Measurements from ENCODE around the gene LDB2. TPM values are rescaled to one million over a fixed set of nuclear protein-coding genes. Genes with fewer than 3 reads are reported as not detected.

LDB2 gene
- total RNA-seq, 1 donor from 2014 or later: 3.1 TPM

DNA sequence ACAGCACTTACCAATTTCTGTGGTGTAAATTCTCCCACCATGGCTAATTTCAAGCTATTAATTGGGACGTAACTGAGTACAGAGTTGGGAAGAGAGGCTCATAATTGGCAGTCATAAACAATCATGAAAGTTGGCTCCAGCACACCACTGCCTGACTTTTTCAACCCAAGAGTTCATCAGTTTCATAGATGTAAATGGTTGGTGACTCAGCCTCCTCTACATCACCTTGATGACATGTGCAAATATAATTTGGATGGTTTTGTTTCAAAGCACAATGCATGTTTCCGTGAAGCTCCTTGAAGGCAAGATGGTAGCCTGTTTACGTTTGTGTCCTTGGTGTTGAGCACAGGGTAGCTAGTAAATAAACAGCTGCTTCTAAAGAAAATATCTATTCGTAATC is 235.1 kb downstream of the LDB2 start:
- Mint-ChIP-seq H3K4me3 (ENCODE audit: unreplicated experiment) (no peak overlapping the region), H3K36me3 (ENCODE audit: unreplicated experiment) (no peaks in the 10 kb centered on the region), H3K4me1 (ENCODE audit: low read depth, unreplicated experiment) (no peaks in the 10 kb centered on the region), H3K27me3 (ENCODE audit: unreplicated experiment) (no peaks in the 10 kb centered on the region), H3K27ac (ENCODE audit: unreplicated experiment) (no peak overlapping the region), H3K9me3 (ENCODE audit: unreplicated experiment) (no peaks in the 10 kb centered on the region)
- TF ChIP-seq, protein P1, sequence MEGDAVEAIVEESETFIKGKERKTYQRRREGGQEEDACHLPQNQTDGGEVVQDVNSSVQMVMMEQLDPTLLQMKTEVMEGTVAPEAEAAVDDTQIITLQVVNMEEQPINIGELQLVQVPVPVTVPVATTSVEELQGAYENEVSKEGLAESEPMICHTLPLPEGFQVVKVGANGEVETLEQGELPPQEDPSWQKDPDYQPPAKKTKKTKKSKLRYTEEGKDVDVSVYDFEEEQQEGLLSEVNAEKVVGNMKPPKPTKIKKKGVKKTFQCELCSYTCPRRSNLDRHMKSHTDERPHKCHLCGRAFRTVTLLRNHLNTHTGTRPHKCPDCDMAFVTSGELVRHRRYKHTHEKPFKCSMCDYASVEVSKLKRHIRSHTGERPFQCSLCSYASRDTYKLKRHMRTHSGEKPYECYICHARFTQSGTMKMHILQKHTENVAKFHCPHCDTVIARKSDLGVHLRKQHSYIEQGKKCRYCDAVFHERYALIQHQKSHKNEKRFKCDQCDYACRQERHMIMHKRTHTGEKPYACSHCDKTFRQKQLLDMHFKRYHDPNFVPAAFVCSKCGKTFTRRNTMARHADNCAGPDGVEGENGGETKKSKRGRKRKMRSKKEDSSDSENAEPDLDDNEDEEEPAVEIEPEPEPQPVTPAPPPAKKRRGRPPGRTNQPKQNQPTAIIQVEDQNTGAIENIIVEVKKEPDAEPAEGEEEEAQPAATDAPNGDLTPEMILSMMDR (IDR thresholded peaks at IDR 0.05; ENCODE audit: partially characterized antibody, unreplicated experiment): no peak
- DNase-seq: no peak

DNA sequence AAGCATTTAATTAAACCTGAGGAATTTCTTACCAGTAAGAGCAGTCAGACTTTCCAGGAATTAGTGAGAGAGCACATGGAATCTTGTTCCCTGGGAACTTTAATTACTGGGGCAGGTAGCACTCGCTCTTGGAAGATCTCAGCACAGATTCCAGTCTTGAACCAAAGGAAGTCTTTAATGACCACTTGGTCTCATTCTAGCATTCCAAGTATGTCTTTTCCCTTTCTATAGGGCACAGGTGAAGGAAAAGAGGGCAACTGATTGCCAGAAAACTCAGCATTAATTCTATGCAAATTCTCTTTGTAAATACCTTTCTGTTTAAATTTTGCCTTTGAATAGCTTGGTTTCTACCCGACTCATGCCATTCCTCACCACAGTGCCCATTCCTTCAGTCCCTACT is 236.6 kb downstream of the LDB2 start:
- no peak overlapping the region for H3K27ac Mint-ChIP-seq (ENCODE audit: unreplicated experiment)
- TF ChIP-seq, protein P1 (IDR thresholded peaks at IDR 0.05; ENCODE audit: partially characterized antibody, unreplicated experiment): no peak
- H3K27me3 Mint-ChIP-seq (ENCODE audit: unreplicated experiment): no peaks in the 10 kb centered on the region
- DNase-seq: no peak
- H3K4me3 Mint-ChIP-seq (ENCODE audit: unreplicated experiment): no peak overlapping the region
- no peaks in the 10 kb centered on the region for H3K4me1 Mint-ChIP-seq (ENCODE audit: low read depth, unreplicated experiment)
- H3K9me3 Mint-ChIP-seq (ENCODE audit: unreplicated experiment): no peaks in the 10 kb centered on the region
- H3K36me3 Mint-ChIP-seq (ENCODE audit: unreplicated experiment): no peaks in the 10 kb centered on the region

DNA sequence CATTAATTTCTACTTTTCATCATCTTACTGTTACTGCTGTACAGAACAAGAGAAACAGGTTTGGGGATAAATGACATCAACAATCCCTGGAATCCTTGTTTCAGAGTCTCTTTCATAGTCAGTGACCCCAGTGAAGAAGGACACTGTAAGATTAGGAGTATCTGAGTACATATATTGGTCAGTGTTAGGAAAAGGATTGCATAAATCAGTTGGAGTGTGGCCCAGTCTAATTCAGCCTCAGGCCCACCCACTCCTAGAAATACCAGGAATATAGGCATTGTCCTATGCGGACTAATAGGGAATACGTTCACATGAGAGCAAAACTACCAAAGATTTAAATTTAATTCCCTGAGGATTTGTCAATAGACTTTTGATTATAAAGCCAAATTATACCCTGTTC is 237.8 kb downstream of the LDB2 start:
- no peak for DNase-seq
- TF ChIP-seq, protein P1 (IDR thresholded peaks at IDR 0.05; ENCODE audit: partially characterized antibody, unreplicated experiment): no peak
- Mint-ChIP-seq H3K4me3 (ENCODE audit: unreplicated experiment) (no peak overlapping the region), H3K27me3 (ENCODE audit: unreplicated experiment) (no peaks in the 10 kb centered on the region), H3K4me1 (ENCODE audit: low read depth, unreplicated experiment) (no peaks in the 10 kb centered on the region), H3K36me3 (ENCODE audit: unreplicated experiment) (no peaks in the 10 kb centered on the region), H3K27ac (ENCODE audit: unreplicated experiment) (no peak overlapping the region), H3K9me3 (ENCODE audit: unreplicated experiment) (no peaks in the 10 kb centered on the region)

DNA sequence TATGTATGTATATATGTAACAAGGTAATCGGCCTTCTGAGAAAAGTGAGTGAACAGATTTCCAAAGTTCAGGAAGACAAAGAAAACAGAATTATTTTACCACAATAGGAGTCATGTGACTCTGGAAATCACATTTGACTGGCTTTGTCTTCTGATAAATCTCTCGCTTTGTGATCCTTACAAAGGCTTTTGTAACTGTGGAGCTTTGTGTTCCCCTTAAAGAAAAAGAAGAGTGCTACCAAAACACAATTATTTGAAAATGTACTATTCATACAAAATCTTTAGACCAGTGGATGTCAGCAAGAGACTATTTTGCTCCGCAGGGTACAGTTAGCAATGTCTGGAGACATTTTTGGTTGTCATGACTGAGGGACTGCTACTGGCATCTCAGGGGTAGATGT is 238.8 kb downstream of the LDB2 start:
- H3K9me3 Mint-ChIP-seq (ENCODE audit: unreplicated experiment): no peaks in the 10 kb centered on the region
- TF ChIP-seq, protein P1 (IDR thresholded peaks at IDR 0.05; ENCODE audit: partially characterized antibody, unreplicated experiment): no peak
- H3K36me3 Mint-ChIP-seq (ENCODE audit: unreplicated experiment): no peaks in the 10 kb centered on the region
- no peak for DNase-seq
- H3K4me1 Mint-ChIP-seq (ENCODE audit: low read depth, unreplicated experiment): no peaks in the 10 kb centered on the region
- H3K4me3 Mint-ChIP-seq (ENCODE audit: unreplicated experiment): no peak overlapping the region
- H3K27ac Mint-ChIP-seq (ENCODE audit: unreplicated experiment): no peak overlapping the region
- H3K27me3 Mint-ChIP-seq (ENCODE audit: unreplicated experiment): no peaks in the 10 kb centered on the region

DNA sequence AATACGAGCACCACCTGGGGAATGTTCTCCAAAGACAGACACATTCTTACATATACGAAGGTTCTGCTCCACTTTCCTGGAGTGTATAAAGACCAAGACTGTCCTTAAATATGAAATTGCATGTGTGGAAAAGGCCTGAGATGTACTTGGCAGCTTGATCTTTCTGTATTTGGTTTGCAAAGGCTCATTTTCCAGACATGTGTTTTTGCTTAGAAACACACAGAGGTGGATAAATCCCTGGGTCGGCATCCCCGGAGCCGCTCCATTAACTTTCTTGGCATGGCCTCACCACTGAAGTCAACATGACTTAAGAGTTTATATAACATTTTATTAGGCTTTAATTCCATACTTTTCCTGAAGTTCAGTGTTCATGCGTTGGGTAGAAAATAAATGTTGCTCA is 239.4 kb downstream of the LDB2 start:
- Mint-ChIP-seq H3K4me3 (ENCODE audit: unreplicated experiment) (no peak overlapping the region), H3K27ac (ENCODE audit: unreplicated experiment) (no peak overlapping the region)

More for the DNA sequence above, 239.4 kb downstream of the LDB2 start:
- TF ChIP-seq, protein P1 (IDR thresholded peaks at IDR 0.05; ENCODE audit: partially characterized antibody, unreplicated experiment): no peak
- H3K27me3 Mint-ChIP-seq (ENCODE audit: unreplicated experiment): no peaks in the 10 kb centered on the region
- no peaks in the 10 kb centered on the region for H3K36me3 Mint-ChIP-seq (ENCODE audit: unreplicated experiment)
- no peaks in the 10 kb centered on the region for H3K4me1 Mint-ChIP-seq (ENCODE audit: low read depth, unreplicated experiment)
- H3K9me3 Mint-ChIP-seq (ENCODE audit: unreplicated experiment): no peaks in the 10 kb centered on the region
- no peak for DNase-seq

Data from glutamatergic neuron (in vitro differentiated cells).